SU-DHL-6 (cell line): ENCODE results near the gene AHRR.
"Not testable (repeated sequence)": the region's sequence is repeated elsewhere in the genome, so short reads cannot be mapped to it uniquely, and the experiment has no call there.

Source experiments
- H2AFZ ChIP-seq: fragments of 200-600 bp; sonication (generic); 2 replicates; pipeline ENCODE4 v1.6.1; 2014; ENCODE audit warnings: low read depth, mild to moderate bottlenecking, moderate library complexity, mixed read lengths, antibody characterized with exemption, low read length; ENCODE audit not compliant: severe bottlenecking
- H3F3A ChIP-seq: fragments of 200-600 bp; shearing (Covaris generic); 2 replicates; pipeline ENCODE4 v1.6.0; 2016; ENCODE audit warnings: antibody characterized with exemption, mild to moderate bottlenecking; ENCODE audit not compliant: insufficient read depth
- H3K27ac ChIP-seq: fragments of 200-600 bp; sonication (generic); 2 replicates; pipeline ENCODE4 v1.5.1; 2016; ENCODE audit warnings: low read depth, mild to moderate bottlenecking, low read length, moderate library complexity, mixed read lengths
- H3K27me3 ChIP-seq: fragments of 200-600 bp; sonication (generic), shearing (Covaris generic); 2 replicates; pipeline ENCODE4 v1.6.0; 2014; ENCODE audit warnings: mild to moderate bottlenecking, low read length
- H3K36me3 ChIP-seq: fragments of 200-600 bp; sonication (generic); 2 replicates; pipeline ENCODE4 v1.6.1; 2014; ENCODE audit warnings: mild to moderate bottlenecking, low read length, mixed read lengths
- H3K4me2 ChIP-seq: fragments of 300-600, 200-600 bp; shearing (Covaris generic), sonication (generic); 2 replicates; pipeline ENCODE4 v1.6.0; 2014; ENCODE audit warnings: low read length, low read depth, mild to moderate bottlenecking; ENCODE audit not compliant: poor library complexity, severe bottlenecking
- H3K4me3 ChIP-seq: fragments of 200-600 bp; sonication (generic); 2 replicates; pipeline ENCODE4 v1.5.1; 2014; ENCODE audit warnings: antibody characterized with exemption, low read length, mild to moderate bottlenecking, mixed read lengths; ENCODE audit not compliant: insufficient read depth, poor library complexity, severe bottlenecking
- H3K79me2 ChIP-seq: fragments of 200-600 bp; sonication (generic); 2 replicates; pipeline ENCODE4 v1.6.1; 2014; ENCODE audit warnings: mild to moderate bottlenecking, low read length, moderate library complexity; ENCODE audit not compliant: insufficient read depth
- H3K9ac ChIP-seq: fragments of 200-600 bp; sonication (generic); 2 replicates; pipeline ENCODE4 v1.7.0; 2014; ENCODE audit warnings: mild to moderate bottlenecking, low read length
- H3K9me2 ChIP-seq: fragments of 200-600 bp; sonication (generic); replicated peaks from 2 replicates; pipeline ENCODE4 v1.6.1; 2014; ENCODE audit warnings: low read length; ENCODE audit not compliant: insufficient read depth
- H3K9me3 ChIP-seq: fragments of 200-600 bp; sonication (generic); 2 replicates; pipeline ENCODE4 v1.6.1; 2014; ENCODE audit warnings: low read length, mixed read lengths; ENCODE audit not compliant: insufficient read depth
- H4K20me1 ChIP-seq: fragments of 200-600 bp; sonication (generic); 2 replicates; pipeline ENCODE4 v1.6.1; 2014; ENCODE audit warnings: low read depth, mild to moderate bottlenecking, antibody characterized with exemption, low read length, moderate library complexity, mixed read lengths
- EZH2phosphoT487 ChIP-seq: fragments of 200-600 bp; sonication (generic), shearing (Covaris generic); conservative IDR thresholded peaks from 2 replicates; pipeline ENCODE4 v1.6.1; 2018; ENCODE audit warnings: mild to moderate bottlenecking, antibody characterized with exemption, low read length, moderate library complexity, mixed read lengths
- TF ChIP-seq, protein P1 (sequence below): fragments of 200-600 bp; sonication (generic); IDR thresholded peaks from one replicate; pipeline ENCODE4 v1.5.1; 2017; ENCODE audit warnings: antibody characterized with exemption, mild to moderate bottlenecking, low read length, moderate library complexity; ENCODE audit not compliant: insufficient read depth, poor library complexity, severe bottlenecking

The AHRR gene

DNA sequence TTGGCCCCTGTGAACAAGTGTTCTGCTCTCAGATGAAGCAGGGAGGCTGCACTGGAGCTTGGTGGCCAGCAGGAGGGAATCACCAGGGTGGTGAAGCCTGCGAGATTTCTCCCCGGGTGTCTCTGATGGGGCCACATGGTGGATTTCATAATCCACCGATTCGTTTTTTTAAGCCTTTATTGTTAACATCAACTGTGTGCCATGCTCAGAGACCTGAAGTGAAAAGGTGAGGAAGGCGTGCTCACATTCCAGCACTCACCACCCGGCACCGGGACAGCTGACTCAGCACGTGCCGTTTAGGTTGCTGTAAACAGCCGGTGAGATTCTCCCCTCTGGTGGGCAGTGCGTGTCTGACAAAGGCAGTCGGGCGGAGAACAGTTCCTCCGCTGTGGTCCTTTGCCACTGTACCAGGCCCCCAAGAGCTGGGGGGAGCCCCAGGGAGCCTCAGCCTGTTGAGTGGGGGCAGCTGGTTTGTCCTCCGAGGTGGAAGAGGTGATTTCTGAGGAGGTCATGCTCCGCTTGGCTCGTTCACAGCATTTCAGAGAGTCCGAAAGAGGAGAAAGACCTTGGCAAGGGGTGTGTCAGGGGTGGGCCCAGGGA, 12.7 kb upstream of the AHRR start:
- H3K27ac ChIP-seq = no peak overlapping the region

GRCh38 chr5:309831-310230, 11.7 kb upstream of the AHRR start:
- H4K20me1 ChIP-seq, H3K9me3 ChIP-seq, H3K4me3 ChIP-seq, H3K36me3 ChIP-seq, H3K4me2 ChIP-seq, H3K9ac ChIP-seq, H3K27me3 ChIP-seq, H3F3A ChIP-seq, H2AFZ ChIP-seq, H3K27ac ChIP-seq, H3K79me2 ChIP-seq, H3K9me2 ChIP-seq: not testable (repeated sequence)

More for the DNA sequence above, 12.7 kb upstream of the AHRR start:
- TF ChIP-seq EZH2phosphoT487 = no peak
- TF ChIP-seq, protein P1, sequence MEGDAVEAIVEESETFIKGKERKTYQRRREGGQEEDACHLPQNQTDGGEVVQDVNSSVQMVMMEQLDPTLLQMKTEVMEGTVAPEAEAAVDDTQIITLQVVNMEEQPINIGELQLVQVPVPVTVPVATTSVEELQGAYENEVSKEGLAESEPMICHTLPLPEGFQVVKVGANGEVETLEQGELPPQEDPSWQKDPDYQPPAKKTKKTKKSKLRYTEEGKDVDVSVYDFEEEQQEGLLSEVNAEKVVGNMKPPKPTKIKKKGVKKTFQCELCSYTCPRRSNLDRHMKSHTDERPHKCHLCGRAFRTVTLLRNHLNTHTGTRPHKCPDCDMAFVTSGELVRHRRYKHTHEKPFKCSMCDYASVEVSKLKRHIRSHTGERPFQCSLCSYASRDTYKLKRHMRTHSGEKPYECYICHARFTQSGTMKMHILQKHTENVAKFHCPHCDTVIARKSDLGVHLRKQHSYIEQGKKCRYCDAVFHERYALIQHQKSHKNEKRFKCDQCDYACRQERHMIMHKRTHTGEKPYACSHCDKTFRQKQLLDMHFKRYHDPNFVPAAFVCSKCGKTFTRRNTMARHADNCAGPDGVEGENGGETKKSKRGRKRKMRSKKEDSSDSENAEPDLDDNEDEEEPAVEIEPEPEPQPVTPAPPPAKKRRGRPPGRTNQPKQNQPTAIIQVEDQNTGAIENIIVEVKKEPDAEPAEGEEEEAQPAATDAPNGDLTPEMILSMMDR = no peak
- H3K27me3 ChIP-seq = no peaks in the 10 kb centered on the region
- no peaks in the 10 kb centered on the region for H3K9me2 ChIP-seq
- no peaks in the 10 kb centered on the region for H3F3A ChIP-seq
- H3K9ac ChIP-seq = no peak overlapping the region
- no peak overlapping the region for H3K4me3 ChIP-seq
- H4K20me1 ChIP-seq = no peaks in the 10 kb centered on the region; the same call in 1 of the 2 replicates
- no peak overlapping the region for H2AFZ ChIP-seq
- H3K36me3 ChIP-seq = no peaks in the 10 kb centered on the region
- H3K79me2 ChIP-seq = peaks cover 8% of the 10 kb centered on the region
- no peak overlapping the region for H3K4me2 ChIP-seq
- no peaks in the 10 kb centered on the region for H3K9me3 ChIP-seq

DNA sequence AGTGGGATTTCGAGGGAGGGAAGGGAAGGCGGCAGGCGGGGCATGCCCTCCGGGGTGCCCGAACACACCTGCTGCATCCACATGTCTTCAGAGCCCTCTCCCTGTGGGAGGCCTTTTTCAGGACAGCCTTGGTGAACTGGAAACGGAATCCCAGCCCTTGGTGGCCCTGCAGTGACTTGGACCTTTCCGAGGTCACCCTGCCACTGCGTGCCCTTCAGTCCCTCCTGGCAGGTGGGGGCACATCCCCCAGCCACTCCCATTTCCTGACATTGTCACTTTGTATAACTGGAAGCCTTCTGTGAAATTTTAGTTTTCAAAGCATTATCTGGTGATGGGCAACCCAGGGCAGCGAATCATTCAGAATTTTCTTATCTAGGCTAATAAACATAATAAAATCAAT, 11.0 kb upstream of the AHRR start:
- H3K9ac ChIP-seq = no peak overlapping the region
- H3K27ac ChIP-seq = no peak overlapping the region

GRCh38 chr5:310941-311434, 10.5 kb upstream of the AHRR start:
- Histone ChIP-seq H3K27ac (no peak overlapping the region), H2AFZ (no peak overlapping the region), H3K9ac (no peak overlapping the region), H3K79me2 (peaks cover 5% of the 10 kb centered on the region), H3F3A (no peaks in the 10 kb centered on the region), H3K9me2 (no peaks in the 10 kb centered on the region), H3K27me3 (no peaks in the 10 kb centered on the region), H3K4me2 (no peak overlapping the region), H3K9me3 (no peaks in the 10 kb centered on the region), H4K20me1 (no peaks in the 10 kb centered on the region; the same call in 1 of the 2 replicates), H3K36me3 (no peaks in the 10 kb centered on the region), H3K4me3 (no peak overlapping the region)
- TF ChIP-seq, protein P1 = no peak
- TF ChIP-seq EZH2phosphoT487 = no peak

More for the DNA sequence above, 11.0 kb upstream of the AHRR start:
- peaks cover 5% of the 10 kb centered on the region for H3K79me2 ChIP-seq
- H2AFZ ChIP-seq = no peak overlapping the region
- H3F3A ChIP-seq = no peaks in the 10 kb centered on the region
- H3K4me3 ChIP-seq = no peak overlapping the region
- no peaks in the 10 kb centered on the region; the same call in 1 of the 2 replicates for H4K20me1 ChIP-seq
- H3K9me2 ChIP-seq = no peaks in the 10 kb centered on the region
- H3K4me2 ChIP-seq = no peak overlapping the region
- H3K9me3 ChIP-seq = no peaks in the 10 kb centered on the region
- H3K36me3 ChIP-seq = no peaks in the 10 kb centered on the region
- no peaks in the 10 kb centered on the region for H3K27me3 ChIP-seq
- TF ChIP-seq, protein P1 = no peak
- no peak for TF ChIP-seq EZH2phosphoT487
